NCI-H1930 (cell line): ENCODE measurements around the gene KIAA0753.

Source experiments
- DNase-seq, 2 experiments: peaks; one replicate each; lab custom pipeline; 2025; lab: John Stamatoyannopoulos, UW

KIAA0753 gene

DNA sequence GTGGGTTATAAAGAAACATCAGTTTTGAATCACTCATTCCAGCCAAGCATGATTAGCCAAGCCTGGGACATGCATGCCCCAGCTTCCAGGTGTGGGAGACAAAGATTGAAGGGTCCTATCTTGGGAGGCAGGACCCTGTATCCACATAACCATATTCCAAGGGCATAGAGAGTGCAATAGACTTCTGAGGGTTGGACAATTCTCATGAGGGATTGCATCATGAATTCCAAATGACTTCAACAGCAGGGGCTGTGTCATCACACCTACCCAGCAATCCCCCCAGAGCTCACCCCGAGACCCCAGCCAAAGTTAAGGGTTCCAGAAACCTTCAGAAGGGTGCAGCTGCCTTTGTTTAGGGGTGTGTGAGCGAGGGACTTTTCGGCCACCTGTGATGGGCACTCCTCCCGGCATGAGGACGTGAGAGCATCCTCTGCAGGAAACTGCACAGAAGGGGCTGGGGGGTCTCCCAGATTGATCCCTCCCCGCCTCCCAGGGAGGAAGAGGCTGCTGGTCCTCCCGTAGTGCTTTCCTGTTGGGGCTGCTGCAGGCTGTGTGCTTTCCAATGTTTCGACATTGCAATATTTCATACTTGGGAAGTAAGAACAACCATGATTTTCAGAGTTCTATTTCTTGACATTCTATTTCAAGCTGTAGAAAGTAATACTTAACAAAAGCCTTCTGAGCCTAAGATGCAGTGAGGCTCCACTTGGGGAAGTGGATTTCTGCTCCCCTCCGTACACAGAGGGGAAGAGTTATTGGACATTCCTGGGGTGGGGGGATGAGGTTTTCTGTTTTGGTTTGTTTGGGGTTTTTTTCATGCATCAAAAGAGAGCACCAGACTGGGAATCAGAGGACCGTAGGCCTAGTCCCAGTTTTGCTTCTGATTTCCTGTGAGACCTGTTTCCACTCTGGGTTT, 70.9 kb downstream of the KIAA0753 start:
- no peak for DNase-seq

DNA sequence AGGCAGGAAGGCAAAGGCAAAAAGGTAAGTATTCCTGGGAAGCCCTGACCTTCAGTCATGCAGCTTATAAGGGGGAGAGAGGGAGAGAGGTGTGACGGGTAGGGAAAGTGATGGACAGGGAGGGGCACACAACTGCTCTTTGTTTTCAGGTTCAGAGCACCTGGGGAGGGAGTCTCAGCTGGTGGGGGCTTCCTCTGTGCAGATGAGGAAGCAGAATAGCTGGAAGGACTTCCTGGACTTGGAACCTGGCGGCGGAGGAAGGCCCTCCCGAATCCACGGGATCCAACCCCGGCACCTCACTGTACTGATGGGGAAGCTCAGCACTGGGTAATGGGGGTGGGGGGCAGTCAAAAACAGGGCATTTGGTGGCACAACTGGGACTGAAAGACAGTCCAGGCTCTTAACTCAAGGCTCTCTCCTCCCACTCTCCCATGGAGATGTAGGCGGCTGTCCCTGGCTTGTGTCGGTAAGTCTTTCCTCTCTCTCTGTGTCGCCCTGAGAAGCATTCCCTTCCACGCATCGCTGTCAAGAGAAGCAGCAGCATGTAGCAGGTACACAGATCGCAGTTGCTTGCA, 72.2 kb downstream of the KIAA0753 start:
- DNase-seq, result no peak

DNA sequence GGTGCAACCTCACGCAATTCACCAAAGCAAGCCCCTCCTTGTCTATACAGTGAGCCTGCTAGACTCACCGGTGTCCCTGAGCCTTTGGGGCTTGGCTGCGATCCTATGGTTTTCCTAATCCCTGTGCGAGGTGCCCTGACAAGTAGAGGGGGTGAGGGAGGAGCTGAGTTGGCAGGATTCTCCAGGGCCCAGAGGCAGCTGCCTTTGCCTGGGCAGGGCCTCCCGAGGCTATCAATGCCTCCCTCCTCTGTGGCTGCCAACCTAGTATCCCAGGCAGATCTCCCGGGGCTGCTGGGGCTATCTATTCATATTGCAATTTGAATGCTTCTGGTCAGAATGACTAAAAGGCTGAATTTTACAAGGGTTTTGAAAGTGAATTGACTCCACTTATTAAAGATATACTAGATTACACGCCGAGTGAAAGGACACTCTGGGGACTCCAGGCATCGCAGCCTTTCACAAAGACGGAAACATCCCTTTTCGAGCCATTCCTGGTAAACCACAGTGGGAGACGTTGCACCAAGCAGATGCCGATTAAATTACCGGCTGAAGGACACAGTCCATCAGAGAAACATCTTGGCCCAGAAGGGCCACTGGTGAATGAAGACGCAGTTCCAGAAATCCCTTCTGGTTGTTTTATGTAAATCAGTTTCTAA, 72.9 kb downstream of the KIAA0753 start:
- peak in 1 of 2 experiments; percentile 17 for DNase-seq

DNA sequence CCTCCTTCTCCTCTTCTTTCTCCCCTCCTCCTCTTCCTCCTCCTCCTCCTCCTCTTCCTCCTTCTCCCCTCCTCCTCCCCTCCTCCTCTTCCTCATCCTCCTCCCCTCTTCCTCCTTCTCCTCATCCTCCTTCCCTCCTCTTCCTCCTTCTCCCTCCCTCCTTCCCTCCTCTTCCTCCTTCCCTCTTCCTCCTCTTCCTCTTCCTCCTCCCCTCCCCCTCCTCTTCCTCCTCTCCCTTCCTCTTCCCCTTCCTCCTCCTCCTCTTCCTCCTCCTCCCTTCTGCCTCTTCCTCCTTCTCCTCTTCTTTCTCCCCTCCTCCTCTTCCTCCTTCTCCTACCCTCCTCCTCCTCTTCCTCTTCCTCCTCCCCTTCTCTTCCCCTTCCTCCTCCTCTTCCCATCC, 79.1 kb downstream of the KIAA0753 start:
- no peak for DNase-seq

DNA sequence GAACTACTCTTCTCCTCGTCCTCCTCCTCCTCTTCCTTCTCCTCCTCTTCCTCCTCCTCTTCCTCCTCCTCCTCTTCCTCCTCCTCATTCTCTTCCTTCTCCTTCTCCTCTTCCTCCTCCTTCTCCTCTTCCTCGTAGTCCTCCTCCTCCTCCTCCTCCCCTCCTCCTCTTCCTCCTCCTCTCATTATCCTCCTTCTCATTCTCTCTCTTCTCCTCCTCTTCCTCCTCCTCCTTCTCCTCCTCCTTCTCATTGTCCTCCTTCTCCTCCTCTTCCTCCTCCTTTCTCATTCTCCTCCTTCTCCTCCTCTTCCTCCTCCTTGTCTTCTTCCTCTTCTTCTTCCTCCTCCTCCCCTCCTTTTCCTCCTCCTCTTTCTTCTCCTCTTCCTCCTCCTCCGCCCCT, 80.0 kb downstream of the KIAA0753 start:
- DNase-seq, result no peak

DNA sequence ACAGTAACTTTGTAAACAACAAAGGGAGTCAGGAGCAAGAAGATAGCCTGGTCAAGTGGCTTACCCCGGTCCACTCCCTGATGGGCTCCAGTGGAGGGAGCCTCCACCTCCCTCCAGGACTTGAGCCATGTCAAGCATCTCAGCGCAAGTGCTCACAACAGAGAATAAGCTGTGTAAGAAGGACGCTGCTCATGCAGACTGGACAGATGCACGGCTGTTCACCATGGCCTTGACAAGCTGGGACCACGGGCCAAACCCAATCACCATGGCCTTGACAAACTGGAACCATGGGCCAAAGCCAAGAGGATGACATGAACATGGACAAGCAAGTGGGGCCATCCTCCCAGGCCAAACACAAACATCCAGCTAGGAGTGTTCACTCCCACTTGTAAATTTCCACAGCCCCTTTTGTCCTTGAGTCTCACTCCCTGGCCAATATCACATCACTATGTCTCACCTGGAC, 80.7 kb downstream of the KIAA0753 start:
- no peak for DNase-seq

DNA sequence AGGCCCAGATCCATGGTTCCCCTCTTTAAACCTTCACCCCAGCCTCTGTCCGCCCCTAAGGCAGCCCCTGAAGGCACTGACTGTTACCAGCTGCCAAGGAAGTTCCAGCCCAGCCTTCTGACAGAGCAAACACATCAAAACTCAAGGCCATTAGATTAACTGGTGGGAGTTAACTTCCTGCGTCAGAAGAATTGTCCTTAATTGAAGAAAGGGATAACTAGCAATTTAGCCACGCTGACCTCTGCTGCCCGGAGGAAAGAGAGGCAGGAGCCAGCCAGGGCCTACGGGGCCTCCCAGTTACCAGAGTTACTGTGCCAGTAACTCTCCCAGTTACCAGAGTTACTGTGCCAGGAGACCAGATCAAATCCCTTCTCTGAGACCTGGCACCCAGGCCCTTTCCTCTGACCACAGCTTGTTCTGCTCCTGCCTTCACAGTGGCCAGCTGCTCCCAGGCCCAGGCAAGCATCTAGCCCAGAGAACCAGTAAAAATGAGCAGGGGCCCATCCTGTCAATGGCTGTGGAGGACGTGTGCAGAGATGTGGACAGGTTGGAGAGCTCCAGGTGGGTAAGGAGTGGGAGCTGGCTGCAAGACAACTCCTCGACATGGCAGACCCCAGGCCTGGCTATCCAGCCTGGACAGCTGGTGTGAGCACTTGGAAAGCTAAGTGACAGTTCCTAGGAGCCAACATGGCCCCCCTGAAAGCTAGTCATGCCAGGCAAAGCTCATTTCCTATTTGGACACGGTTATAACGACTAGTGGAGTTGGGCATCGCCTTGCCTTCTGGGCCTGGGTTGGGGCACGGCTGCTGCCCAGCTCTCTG, 81.4 kb downstream of the KIAA0753 start:
- no peak for DNase-seq

DNA sequence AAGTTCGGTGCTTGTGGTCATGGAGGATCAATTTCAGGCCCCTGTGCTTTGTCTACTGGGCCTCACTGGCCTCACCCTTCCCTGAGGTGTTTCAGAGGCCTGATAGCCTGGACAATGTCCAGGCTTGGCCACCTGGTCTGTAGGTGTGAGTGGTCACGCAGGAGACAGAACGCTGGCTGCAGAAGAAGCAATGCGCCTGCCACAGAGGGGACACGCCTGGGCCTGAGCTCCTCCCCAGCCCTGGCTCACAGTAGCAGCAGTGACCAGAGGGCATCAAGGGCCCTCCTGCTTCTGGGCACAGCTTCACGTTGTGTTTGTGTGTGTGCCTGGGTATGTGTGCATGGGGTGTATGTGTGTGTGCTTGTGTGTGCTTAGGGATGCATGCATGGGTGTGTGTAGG, 82.2 kb downstream of the KIAA0753 start:
- DNase-seq, result no peak

DNA sequence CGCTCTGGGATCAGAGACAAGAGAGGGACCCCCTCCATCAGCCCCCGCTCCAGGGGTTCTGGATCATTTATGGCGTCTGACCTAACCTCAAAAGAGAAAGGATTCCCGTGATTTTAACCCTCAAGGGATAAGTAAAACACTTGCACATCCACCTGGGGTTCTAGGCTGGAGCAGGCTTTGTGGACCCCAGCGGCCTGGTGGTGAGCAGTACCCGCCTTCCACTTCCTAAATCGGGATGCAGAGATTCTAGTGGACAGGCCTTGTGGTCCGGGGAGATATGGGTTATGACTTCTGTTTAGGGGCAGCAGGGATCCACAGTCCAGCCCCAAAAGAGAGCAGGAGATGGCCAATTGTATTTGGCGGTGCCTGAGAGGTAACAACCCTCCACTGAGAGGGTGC, 83.5 kb downstream of the KIAA0753 start:
- no peak for DNase-seq

DNA sequence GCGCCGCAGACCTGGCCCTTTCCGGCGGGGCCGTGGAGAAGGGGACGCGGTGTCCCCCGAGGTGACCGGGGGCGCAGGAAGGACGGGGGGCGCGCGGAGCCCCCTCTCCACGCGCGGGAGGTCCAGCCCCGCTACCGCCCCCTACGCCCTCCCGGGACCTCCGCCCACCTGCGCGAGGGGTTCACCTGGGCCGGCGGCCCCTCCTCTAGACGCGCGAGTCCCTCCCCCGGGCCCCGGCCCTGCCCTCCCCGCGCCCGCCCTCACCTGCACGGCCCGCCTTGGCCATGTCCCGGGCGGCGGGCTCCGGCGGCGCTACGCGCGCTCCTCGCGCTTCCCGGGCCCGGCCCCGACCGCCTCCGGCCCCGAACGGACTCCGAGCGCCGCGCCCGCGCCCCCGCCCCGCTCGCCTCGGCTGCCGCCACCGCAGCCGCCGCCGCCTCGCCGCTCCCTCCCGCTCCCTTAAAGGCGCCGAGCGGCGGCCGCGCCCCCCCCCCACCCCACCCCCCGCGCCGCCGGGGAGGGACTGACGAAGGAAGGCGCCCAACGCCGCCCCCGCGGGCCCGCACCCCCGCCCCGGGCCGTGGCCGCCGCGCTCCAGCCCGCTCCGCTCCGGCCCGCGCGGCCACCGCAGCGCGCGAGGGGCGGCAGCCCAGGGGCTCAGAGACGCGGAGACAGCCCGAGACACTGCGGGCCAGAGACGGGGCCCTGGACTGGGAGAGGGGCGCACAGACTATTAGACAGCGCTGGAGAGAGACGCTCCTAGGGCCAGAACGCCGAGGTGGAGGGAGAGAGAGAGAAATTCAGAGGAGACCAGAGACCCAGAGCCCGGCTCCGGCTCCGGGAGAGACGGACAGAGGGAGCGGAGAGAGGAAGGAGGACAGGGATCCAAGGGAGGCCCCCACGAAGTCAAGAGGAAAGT, 84.1 kb downstream of the KIAA0753 start, which contains the start of gene PITPNM3:
Gene PITPNM3, minus strand, starts transcription at position 435 of the 919 bp plus-strand sequence. Its CDS starts 149 bp downstream, at position 286.
- DNase-seq, result peak in 1 of 2 experiments; percentile 21

DNA sequence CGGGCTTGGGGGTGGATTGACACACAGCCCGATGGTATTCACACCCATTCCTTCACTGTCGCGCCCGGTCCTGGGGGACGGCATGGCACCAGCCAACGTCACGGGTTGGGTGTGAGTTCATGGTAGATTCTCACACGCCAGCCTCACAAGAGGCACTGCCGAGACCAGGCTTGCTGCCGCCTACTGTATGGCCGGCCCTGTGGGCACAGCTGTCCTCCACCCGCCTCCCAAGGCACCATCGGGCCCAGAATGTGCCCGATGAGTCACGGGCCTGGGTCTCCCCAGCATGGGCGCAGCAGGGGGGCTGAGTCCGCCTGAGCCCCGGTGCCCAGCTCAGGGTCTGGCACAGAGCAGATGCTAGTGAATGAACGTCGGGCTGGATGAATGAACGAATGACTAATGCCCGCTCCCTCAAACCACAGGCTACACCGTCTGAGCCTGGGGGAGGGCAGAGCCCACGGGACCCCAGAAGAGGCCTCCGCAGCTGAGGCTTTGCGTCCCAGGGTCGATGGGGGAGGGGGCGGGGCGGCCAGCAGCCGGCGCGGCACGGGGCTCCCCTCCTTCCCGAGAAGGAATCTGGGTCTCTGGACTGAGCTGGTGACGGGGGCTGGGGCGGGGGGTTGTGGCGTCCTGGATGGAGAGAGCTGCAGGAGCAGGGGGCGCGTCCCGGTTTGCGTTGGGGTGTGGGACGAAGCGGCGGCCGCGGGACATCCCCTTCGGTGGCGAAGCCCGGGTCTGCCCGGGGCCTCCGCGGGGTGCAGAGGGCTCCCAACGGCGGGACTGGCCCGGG, 85.0 kb downstream of the KIAA0753 start:
- DNase-seq, result no peak

DNA sequence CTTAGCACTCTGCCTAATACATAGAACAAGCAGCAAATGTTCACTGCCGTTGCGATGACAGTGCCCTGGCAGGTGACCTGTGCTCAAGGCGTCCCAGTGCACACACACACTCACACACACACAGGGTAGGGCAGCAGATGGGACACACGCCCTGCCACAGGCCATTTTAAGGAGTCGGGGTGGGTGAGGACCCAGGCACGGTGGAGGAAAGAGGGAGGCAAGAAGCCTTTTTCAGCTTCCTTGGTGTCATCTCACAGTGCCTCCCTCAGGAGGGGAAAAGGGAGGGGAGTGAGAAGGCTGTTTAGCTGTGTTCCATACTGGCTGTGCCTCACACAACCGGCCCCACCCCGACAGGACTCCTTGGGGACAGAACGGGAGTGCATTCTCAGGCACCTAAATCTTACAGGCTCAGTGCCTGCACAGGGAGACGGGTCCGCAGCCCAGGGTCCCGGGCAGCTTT, 85.6 kb downstream of the KIAA0753 start:
- no peak for DNase-seq

DNA sequence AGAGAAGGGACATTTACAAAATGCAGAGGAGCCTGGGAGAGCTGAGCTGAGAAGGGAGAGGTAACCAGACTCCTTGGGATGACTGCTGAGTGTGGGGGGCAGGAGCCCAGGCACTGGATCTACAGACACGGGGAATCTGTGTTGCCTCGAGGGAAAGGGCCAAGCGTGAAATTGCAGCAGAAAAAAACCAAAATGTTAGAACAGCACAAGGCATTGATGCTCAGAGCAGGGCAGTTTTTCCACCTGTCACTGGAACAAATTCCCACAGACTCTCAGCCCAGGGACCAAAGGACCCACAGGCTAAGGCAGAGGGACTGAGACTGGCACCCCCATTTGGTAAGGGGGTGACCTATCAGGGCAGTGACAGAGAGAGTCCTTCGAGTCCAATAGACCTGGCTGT, 86.2 kb downstream of the KIAA0753 start:
- no peak for DNase-seq

DNA sequence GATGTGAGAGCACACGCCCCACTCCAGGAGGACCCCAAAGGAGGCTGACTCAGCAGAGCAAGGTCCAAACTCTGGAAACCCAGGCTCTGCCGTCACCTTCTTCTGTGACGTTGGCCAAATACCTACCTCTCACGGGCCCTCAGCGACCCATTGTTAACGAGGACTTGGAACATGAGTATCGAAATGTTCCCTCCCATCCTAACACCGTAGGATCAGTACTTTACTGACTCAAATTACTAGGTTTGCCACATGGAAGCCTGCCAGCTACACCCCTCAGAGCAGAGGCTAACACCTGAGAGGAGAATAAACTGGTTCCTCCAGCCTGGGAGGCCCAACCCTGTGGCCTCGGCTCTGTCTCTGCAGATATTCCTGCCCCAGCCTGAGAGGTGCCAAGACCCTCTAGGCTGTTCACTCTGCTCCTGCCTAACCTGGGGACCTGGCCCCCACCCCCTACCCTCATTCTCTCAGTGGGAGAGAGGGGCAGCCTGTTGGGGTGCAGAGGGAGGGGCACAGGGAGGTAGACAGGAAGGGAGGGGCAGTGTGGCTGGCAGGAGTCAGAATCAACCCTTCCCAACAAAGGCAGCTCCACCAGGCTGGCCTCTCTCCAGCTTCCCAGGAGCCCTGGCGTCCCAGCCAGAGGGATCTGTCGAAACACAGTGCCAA, 88.5 kb downstream of the KIAA0753 start:
- DNase-seq, result no peak

DNA sequence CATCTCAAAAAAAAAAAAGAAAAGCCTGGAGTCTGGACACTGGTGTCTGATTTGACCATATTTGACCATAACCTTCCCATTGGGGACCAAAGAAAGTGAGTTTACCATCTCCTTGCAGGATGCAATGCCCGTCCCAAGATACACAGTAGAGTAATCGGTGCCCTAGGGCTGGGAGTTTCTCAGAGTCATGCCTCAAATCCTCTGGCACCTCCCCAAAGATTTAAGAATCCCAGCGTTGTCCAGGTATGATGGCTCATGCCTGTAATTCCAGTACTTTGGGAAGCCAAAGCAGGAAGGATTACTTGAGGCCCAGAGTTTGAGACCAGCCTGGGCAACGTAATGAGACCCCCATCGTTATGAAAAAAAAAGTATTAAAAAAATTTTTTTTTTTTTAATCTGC, 89.2 kb downstream of the KIAA0753 start:
- DNase-seq, result no peak

DNA sequence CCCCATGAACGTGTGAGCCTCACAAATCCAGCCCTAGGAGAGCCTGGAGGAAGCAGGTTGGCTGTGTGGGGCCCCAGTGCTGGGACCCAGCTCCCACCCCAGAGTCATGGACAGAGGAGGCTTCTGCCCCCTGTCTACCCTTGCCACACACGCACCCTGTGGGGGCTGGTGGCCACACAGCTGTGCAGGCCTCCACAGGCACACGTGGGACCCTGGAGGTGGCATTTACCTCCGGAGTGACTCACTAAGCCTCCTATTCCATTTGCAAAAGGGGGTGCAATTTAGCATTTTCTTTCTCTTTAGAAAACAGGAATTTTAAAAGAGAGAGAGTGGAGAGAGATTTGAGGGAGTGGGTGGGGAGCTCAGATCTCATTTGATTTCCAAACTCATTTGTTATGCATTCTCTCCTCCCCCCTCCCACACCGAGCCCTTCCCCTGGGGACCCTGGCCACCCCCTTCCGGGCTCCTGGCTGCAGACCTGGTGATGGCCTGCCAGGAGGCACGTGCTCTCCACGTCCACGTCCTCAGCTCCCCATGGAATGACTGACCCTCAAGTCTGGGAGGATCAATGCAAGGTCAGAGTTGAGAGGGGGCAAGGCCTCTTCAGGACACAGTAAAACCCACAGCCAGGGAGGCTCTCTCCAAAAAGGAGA, 91.0 kb downstream of the KIAA0753 start:
- DNase-seq, result no peak

DNA sequence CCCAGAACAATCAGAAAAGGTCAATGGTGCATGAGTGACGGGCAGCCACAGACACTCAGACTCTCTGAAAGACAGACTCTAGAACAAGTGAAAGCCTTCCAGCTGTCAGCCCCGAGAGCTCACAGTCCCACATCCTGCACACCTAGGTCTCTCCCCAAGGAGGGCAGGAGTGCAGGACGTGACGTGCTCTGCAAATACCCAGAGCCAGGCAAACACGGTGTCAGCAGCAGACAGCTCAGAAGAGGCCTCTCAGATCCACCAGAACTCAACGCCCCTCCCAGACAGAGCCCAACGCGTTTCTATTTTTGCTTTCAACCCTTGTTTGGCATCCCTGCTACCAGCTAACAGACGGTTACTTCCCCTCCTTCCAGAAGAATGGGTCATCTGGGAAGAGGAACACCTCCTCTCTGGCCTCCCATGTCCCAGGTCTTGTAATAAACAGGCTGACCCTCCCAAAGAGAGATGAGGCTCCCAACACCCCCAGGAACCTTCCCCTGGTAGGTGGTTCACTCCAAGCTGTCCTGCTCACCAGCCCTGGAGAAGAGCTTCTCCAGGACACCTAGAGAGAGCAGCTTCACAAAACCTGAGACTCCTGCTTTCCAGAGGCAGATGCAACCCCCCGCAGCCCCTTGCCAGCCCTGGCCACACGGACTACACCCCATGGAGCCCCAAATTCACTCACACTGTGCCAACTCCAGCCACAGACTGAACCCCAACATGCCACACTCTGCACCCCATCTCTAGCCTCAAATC, 91.8 kb downstream of the KIAA0753 start:
- no peak for DNase-seq

DNA sequence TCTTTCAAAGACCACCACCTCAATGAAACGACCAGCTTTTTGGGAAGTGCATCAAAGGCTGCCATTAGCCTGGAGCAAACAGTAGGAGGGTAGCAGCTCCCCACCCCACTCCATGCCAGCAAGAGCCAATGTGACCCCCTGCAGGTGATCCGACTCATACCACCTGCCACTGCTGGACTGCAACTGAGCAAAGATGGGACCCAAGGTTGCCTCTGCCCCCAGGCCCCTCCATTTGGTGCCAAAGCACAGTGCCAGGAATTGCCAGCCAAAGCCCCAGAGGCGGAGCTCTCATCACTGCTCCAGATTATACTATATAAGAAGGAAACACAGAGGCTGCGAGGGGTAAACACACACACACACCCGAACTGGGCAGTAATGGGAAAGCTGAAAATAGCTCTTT, 92.5 kb downstream of the KIAA0753 start:
- no peak for DNase-seq
